Measurements from ENCODE around the gene ELAVL1. TPM values are rescaled to one million over a fixed set of nuclear protein-coding genes. Genes with fewer than 3 reads are reported as not detected.

The ELAVL1 gene
- total and polyA plus RNA-seq, 2 of the 13 experiments (the other 11 are each of a cell fraction or from before 2014, with no cell fraction given): 27.9 to 38.4 TPM

GRCh38 chr19:7919610-7920518, 85.6 kb downstream of the ELAVL1 start, which contains the start of gene SNAPC2 (continued):
- TF ChIP-seq, protein P1, sequence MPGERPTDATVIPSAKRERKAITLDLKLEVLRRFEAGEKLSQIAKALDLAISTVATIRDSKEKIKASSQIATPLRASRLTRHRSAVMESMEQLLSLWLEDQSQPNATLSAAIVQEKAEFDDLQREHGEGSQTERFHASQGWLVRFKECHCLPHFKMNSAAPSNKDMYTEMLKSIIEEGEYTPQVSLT (CRISPR knock-in tag; IDR thresholded peaks at IDR 0.05; ENCODE audit: borderline replicate concordance, low read depth): no peak
- TF ChIP-seq MLXIP (CRISPR knock-in tag; IDR thresholded peaks at IDR 0.05; ENCODE audit: borderline replicate concordance): no peak
- no peak for TF ChIP-seq ZNF713 (CRISPR knock-in tag; IDR thresholded peaks at IDR 0.05)
- 0 out of 2 replicates have a peak, but pooled peaks have one; percentile 63 for TF ChIP-seq ZBTB34 (CRISPR knock-in tag; IDR thresholded peaks at IDR 0.05)
- TF ChIP-seq ZFP90 (CRISPR knock-in tag; IDR thresholded peaks at IDR 0.05; ENCODE audit: borderline replicate concordance): peak; percentile 59; the same call in 1 of the 2 replicates
- TF ChIP-seq MIXL1 (CRISPR knock-in tag; IDR thresholded peaks at IDR 0.05): no peak
- TF ChIP-seq SMAD1 (CRISPR knock-in tag; IDR thresholded peaks at IDR 0.05; ENCODE audit: borderline replicate concordance, low read depth): no peak; the same call in 1 of the 2 replicates
- TF ChIP-seq ZNF749 (CRISPR knock-in tag; IDR thresholded peaks at IDR 0.05; ENCODE audit: borderline replicate concordance): peak; percentile 69; the same call in 1 of the 2 replicates
- TF ChIP-seq TAF1 (CRISPR knock-in tag; IDR thresholded peaks at IDR 0.05): no peak; the same call in none of the 2 replicates
- no peak for TF ChIP-seq NPAS2 (CRISPR knock-in tag; IDR thresholded peaks at IDR 0.05; ENCODE audit: borderline replicate concordance)
- no peak for TF ChIP-seq MATR3 (CRISPR knock-in tag; IDR thresholded peaks at IDR 0.05)
- peak; percentile 87 for TF ChIP-seq SPEN (CRISPR knock-in tag; IDR thresholded peaks at IDR 0.05; ENCODE audit: low read depth)
- TF ChIP-seq, protein P2, sequence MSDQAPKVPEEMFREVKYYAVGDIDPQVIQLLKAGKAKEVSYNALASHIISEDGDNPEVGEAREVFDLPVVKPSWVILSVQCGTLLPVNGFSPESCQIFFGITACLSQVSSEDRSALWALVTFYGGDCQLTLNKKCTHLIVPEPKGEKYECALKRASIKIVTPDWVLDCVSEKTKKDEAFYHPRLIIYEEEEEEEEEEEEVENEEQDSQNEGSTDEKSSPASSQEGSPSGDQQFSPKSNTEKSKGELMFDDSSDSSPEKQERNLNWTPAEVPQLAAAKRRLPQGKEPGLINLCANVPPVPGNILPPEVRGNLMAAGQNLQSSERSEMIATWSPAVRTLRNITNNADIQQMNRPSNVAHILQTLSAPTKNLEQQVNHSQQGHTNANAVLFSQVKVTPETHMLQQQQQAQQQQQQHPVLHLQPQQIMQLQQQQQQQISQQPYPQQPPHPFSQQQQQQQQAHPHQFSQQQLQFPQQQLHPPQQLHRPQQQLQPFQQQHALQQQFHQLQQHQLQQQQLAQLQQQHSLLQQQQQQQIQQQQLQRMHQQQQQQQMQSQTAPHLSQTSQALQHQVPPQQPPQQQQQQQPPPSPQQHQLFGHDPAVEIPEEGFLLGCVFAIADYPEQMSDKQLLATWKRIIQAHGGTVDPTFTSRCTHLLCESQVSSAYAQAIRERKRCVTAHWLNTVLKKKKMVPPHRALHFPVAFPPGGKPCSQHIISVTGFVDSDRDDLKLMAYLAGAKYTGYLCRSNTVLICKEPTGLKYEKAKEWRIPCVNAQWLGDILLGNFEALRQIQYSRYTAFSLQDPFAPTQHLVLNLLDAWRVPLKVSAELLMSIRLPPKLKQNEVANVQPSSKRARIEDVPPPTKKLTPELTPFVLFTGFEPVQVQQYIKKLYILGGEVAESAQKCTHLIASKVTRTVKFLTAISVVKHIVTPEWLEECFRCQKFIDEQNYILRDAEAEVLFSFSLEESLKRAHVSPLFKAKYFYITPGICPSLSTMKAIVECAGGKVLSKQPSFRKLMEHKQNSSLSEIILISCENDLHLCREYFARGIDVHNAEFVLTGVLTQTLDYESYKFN (CRISPR knock-in tag; conservative IDR thresholded peaks at IDR 0.05): peak; percentile 72
- TF ChIP-seq ZNF503 (CRISPR knock-in tag; IDR thresholded peaks at IDR 0.05): peak; percentile 68; the same call in 1 of the 2 replicates
- no peak for TF ChIP-seq ZNF121 (CRISPR knock-in tag; IDR thresholded peaks at IDR 0.05)
- peak; percentile 46 for TF ChIP-seq ZNF136 (CRISPR knock-in tag; IDR thresholded peaks at IDR 0.05; ENCODE audit: low read depth)
- no peak for TF ChIP-seq ZNF326 (CRISPR knock-in tag; IDR thresholded peaks at IDR 0.05; ENCODE audit: borderline replicate concordance)
- TF ChIP-seq MBD4 (IDR thresholded peaks at IDR 0.05; ENCODE audit: borderline replicate concordance, low read length): no peak
